DMS153 treated with DMSO at 0.1 percent for 48 hours (cell line): ENCODE results near the gene RABGEF1.
"Not testable (repeated sequence)": the region's sequence is repeated elsewhere in the genome, so short reads cannot be mapped to it uniquely, and the experiment has no call there.

Experiments
- DNase-seq: peaks from one replicate; lab custom pipeline; 2025; ENCODE audit not compliant: unreplicated experiment; lab: John Stamatoyannopoulos, UW

The RABGEF1 gene

GRCh38 chr7:66764905-66765304 lies 24.4 kb downstream of the RABGEF1 start:
- DNase-seq: not testable (repeated sequence)

- DNase-seq: not testable (repeated sequence)
These were observed 24.9 kb downstream of the RABGEF1 start for GRCh38 chr7:66765322-66766025.

- DNase-seq: no peak
These were observed 25.5 kb downstream of the RABGEF1 start for GRCh38 chr7:66766041-66766440.

- not testable (repeated sequence) for DNase-seq
These were observed 27.0 kb downstream of the RABGEF1 start for GRCh38 chr7:66767486-66767885.

GRCh38 chr7:66768865-66769832 lies 28.6 kb downstream of the RABGEF1 start:
- no peak for DNase-seq

DNA sequence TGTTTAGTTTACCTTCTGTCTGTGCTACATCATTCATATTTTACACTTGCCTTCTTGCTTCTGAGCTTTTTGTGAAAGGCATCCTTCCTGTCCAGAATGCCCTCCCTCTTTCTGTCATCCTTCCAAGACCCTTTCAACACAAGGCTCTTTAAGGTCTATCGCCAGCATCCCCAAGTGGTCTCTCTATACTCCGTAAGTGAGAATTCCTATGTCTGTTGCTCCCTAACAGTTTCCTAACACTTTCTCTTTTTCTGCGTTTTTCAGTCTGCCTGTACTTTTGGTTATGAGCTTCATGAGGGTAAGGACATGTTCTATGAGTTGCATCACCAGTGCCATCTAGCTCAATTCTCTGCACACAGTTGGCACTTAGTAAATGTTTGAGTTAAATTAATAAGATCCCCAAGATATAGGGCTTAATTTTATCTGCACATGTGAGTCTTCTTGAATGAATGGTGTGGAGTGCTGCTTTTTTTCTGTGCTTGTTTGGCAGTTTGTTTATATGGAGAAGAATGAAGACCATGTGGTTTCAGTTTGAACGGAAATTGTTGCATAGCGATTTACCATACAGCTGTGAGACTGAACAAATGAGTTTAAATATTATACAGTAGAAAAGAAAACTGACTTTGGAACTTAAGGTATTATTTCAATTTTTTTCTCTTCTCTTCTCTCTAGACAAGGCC lies 29.4 kb downstream of the RABGEF1 start:
- DNase-seq: no peak

- DNase-seq: no peak
These were observed 31.3 kb downstream of the RABGEF1 start for GRCh38 chr7:66771795-66772194.

- DNase-seq: not testable (repeated sequence)
These were observed 33.2 kb downstream of the RABGEF1 start for GRCh38 chr7:66773744-66774143.

DNA sequence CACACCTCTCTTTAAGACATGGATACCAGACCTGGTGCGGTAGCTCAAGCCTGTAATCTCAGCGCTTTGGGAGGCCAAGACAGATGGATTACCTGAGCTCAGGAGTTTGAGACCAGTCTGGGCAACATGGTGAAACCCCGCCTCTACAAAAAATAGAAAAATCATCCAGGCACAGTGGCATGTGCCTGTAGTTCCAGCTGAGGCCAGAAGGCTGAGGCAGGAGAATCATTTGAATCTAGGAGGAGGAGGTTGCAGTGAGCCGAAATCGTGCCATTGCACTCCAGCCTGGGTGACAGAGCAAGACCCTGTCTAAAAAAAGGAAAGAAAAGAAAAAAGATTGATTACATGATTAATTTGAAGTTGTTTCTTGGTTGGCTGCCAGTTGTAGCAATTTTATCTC lies 35.9 kb downstream of the RABGEF1 start:
- DNase-seq: not testable (repeated sequence)

DNA sequence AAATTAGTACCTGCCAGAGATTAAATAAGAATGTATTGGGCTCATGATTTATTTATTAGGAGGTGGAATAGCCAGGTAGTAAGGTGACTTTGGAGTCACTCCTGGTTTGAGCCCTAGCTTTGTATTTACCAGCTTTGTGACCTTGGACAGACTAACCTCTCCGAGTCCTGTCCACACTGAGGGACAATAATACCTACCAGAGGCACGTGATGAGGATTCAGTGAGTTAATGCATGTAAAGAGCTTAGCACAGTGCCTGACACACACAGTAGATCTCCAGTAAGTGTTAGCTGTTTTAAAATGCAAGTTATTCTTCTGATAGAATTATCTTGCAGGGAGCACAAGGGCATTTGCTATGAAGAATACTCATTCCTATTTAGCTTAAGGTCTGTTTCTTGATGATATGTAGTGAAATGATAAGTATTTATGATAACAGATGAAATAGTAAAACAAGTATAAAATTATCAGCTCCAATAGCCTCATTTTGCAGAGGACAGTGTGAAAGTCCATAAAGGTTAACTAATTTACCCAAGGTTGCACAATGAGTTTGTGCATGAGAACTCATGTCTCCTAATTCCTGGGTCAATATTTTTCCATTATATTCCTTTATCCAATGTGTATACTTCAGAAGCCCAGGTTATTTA lies 36.4 kb downstream of the RABGEF1 start:
- DNase-seq: no peak

DNA sequence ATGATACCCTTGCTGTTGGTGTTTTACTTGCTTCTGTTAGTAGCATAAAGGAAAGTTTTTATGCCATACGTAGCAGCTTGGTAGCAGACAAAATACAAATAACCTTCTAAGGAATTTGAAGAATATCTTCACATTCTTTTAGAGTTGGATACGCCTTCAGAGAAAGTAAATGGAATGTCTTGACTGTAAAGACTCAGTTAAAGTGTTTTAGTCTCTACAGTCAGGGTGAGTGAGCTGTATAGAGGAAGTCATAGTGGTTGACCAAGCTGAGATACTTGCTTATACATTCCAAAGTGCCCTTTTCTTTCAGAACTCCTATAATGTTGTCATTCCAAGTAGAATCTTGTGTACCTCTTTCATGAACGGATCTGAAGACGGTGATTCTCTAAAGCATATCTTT lies 37.7 kb downstream of the RABGEF1 start:
- DNase-seq: no peak

DNA sequence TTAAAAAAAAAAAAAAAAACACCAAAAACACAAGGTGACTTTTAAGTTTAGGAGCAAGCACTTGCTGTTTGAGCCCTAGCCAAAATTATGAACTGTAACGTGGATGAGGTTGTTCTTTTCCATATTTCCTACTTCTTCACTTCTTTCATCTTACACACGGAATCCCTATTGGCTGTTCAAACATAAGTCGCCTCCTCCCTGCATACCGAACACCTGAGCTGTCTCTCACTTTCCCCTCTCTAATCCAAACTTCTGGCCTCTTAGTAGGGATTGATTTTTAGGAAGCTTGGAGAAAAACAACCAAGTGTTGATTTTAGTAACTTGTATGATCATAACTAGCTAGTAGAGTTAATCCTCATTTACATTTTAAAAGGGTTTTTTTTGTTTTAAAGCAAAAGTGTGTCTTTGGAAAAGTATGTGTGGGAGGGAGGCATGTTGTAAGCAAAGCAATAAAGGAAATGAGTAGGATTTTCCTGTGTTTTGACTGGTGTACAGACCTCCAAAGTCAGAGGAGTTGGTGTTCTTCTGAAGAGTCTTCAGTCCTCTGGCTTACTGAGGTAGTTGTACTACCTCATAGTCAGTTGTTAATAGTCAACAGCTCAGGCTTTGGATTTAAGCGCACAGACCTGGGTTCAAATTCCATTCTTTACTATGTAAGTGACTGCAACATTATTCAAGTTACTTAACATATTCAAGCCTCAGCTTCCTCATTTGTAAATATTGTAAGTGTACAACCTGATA lies 39.3 kb downstream of the RABGEF1 start:
- DNase-seq: no peak

GRCh38 chr7:66781408-66782090 lies 41.0 kb downstream of the RABGEF1 start:
- DNase-seq: no peak

DNA sequence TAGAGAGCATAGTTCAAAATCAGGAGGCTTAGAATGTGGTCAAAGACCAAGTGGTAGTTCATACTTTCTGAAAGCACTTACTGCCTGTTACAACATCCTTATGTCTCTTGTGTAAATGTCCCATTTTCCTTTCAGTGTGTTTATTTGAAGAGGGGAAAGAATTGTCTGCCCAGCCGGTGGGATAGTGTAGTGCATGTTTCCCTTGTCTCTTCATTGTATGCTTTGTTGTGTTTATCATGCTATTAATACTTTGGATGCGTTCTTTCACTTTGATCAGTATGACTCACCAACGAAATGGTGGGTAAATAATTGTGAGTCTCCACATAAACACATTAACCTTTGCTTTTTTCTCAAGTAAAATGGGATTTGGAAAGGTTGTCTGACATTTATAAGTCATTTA lies 42.3 kb downstream of the RABGEF1 start:
- peak; percentile 3 for DNase-seq

DNA sequence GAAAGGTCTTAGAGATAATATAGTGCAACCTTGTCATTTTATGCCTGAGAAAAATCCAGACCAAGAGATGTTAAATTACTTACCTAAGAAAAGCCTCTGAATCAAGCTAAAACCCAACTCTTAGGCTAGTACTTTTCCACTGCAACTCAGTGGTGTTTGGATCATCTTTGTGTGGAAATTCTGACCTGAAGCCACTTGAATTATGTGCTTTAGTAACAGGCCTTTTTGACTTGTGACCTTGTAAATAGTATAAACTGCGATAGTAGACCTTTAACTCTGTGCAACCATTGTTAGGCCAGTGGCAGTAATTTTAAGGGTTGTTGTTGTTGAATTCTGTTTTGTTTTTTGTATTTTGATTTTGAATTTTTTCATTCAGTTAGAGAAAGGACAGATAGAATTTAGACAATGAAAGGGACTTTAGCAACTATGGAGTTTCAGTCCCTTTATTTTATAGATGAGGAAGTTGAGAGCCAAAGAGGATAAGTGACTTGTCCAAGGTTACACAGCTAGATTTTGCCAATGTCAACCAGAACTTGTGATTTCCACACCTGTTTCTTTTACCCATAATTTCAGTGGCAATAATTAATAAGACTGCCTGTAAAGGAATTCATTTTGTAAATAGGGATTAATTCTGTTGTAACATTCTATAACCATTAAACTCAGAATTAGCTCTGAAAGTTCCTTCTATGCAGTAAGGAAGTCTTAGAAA lies 43.5 kb downstream of the RABGEF1 start:
- DNase-seq: not testable (repeated sequence)

DNA sequence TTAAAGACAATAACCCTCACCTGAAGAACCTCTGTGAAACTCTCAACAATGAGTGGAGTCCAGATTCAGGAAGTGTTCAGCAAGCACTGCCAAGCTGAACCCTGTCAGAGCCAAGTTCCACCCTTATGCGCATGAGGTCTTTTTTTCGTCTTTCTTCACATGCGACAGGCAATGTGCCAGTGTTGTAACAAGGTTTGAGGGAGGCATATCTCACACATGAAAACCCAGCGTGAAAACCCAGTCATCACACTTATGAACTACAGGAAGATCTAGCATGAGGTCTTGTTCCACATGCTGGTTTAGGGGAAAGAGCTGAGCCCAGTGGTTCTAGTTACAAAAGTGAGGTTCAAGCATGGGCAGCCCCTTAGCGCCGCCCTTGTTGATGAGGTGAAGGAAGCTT lies 49.7 kb downstream of the RABGEF1 start:
- no peak for DNase-seq

- no peak for DNase-seq
These were observed 50.2 kb downstream of the RABGEF1 start for GRCh38 chr7:66790725-66791124.

- no peak for DNase-seq
These were observed 60.1 kb downstream of the RABGEF1 start for GRCh38 chr7:66800591-66800990.

DNA sequence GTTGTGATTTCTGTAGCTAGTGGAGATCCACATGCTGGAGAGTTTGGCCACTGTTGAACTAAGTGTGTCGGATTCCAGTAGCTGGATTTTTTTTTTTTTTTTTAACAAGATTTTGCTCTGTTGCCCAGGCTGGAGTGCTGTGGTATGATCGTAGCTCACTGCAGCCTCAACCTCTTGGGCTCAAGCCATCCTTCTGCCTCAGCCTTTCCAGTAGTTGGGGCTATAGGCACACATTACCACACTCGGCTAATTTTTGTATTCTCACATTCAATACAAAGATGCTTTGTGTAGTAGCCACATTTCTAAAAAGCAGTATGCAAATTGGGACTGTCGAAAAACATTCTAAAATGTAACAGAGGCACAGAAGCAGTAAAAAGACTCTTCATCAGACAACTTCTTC lies 63.5 kb downstream of the RABGEF1 start:
- DNase-seq: no peak
